SK-MEL-5 (cell line): ENCODE measurements around the gene TEAD1. TPM values are rescaled to one million over a fixed set of nuclear protein-coding genes. Genes with fewer than 3 reads are reported as not detected.

ENCODE experiments used
- DNase-seq: peaks from one replicate; pipeline ENCODE4 v3.0.0-alpha.2; 2016; ENCODE audit warnings: low read depth, low spot score
- in situ Hi-C: cut with HindIII; loops from 2 replicates; pipeline ENCODE4 v1.10.0; 2016; ENCODE audit warnings: low sequenced_read_pairs, high pct_unique_total_duplicates, low pct_unique_long_range_greater_than_20kb
- small RNA-seq, 2 experiments: library from RNA; depleted of rRNA; stranded (forward); fragments of <200 nt; gene quantifications; one replicate each; pipeline ENCODE3, GENCODE V24; 2014
- total RNA-seq: library from RNA; depleted of rRNA; stranded (reverse); fragments of >200 nt; shearing (Covaris generic); gene quantifications from 2 replicates; pipeline ENCODE4 v1.2.3, GENCODE V29; 2014

The TEAD1 gene
- total RNA-seq, 1 experiment from 2014 or later, result 55.0 TPM

DNA sequence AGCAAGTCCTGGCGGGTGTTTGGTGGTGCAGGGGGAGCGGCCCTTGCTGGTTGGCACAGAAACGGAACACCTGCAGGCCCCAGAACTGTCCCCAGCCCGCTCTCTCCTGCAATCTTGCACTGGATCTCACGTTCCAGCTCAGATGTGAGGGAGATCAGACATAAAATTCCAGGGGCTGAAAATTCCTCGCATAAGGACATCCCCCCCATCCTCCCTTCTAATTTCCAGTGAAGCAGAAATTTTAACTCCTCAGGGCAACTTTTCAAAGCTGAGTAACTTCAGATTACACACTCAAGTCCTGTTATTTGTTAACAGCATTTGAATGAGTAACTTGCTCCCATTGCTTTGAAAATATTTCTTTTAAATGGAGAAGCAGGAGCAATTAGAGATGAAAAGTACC, 294.6 kb downstream of the TEAD1 start:
- in situ Hi-C loops, result no loop called here
- no peak for DNase-seq

DNA sequence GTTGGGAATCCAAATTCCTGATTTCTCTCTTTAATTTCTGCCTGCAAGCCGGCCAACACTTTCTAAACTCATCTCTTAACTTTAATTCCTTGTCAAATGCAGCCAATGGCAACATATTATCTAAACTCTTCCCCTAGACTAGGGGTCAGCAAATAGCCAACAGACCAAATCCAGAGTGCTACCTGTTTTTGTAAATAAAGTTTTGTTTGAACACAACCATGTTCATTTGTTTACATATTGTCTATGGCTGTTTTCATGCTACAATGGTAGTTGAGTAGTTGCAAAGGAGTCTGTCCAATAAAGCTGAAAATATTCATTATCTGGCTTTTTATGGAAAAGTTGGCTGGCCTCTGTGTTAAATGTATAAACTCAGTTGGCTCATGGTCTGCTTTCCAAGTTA, 297.7 kb downstream of the TEAD1 start:
- in situ Hi-C loops, result no loop called here
- DNase-seq, result no peak

DNA sequence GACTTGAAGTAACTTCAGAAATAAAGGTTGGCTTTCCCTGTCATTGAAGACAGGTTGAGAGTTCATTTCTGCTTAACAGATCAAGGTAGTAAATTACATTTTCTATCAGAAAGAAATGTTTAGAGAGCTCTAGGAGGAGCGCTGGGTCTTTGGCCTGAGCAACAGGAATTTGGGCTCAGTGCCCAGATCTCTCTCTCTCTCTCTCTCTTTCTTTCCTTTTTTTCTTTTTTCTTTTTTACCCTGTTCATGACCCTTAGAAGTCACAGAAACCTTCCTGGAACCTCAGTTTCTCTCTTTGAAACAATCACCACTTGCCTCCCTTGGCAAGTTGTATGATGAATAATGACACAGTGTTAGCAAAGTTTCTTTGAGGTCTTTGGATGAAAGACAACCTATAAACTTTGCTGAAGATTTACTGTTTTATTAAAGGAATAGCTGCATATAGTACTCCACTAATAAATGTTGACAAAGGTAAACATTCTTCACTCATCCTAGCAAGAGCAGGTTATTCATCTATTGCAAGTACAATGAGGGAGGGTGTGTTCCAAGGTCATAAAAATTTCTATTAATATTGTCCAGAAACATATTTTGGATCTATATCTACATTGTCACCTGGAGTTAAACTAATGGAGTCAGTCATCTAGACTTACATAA, 299.4 kb downstream of the TEAD1 start:
- no peak for DNase-seq
- in situ Hi-C loops, result no loop called here

DNA sequence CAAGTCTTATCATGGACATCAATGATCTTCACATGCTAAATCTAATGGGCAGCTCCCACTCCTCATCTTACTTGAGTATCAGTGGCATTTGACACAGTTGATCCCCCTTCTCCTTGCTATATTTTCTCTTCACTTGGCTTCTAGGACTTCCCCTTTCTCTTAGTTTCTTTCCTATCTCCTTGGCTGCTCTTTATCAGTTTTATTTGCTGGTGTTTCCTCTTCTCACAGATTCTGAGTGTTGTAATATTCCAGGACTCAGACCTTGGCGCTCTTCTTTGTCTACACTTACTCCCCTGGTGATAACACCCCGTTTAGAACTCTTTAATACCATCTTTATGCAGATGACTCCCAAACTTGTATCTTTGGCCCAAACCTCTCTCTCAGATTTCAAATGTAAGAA, 301.0 kb downstream of the TEAD1 start:
- in situ Hi-C loops, result loop anchor here (25.0 kb wide), 1 partner anchor 187 kb away; no protein-coding TSS in a partner anchor

DNA sequence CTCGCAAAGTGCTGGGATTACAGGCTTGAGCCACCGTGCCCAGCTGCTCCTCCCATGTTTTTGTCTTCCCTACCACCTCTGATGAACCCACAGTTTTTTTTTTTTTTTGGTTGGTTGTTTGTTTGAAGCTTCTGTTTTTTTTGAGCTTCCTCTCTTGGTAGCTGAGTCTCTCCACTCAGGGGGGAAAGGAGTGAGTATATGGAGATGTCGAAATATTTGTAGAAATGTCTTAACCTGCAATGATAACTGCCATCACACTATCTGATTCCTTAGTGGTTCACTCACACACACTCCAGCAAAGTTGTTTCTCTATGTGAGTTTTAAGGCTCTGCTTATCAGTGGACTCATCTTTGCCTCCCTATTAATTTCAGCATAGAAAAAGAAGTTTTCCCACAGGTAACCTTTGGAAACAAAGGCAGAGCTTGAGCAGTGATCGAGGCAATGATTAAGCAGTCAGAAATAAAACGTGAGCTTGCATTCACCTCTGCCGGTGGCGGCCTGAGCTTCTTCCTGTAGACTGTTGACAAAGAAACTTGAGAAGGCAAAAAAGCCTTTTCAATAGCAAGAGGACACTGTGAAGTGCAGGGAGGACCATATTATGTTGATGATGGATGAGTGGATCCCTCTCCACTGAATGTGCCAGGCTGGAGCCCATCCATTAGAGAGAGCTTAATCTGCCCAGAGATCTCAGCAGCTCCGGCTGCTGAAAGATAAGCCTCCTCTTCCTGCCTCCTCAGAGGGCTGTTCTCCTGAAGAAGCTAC, 305.9 kb downstream of the TEAD1 start:
- DNase-seq, result no peak
- in situ Hi-C loops, result loop anchor here (25.0 kb wide), 1 partner anchor 182 kb away; no protein-coding TSS in a partner anchor

More for the DNA sequence above, 301.0 kb downstream of the TEAD1 start:
- no peak for DNase-seq

DNA sequence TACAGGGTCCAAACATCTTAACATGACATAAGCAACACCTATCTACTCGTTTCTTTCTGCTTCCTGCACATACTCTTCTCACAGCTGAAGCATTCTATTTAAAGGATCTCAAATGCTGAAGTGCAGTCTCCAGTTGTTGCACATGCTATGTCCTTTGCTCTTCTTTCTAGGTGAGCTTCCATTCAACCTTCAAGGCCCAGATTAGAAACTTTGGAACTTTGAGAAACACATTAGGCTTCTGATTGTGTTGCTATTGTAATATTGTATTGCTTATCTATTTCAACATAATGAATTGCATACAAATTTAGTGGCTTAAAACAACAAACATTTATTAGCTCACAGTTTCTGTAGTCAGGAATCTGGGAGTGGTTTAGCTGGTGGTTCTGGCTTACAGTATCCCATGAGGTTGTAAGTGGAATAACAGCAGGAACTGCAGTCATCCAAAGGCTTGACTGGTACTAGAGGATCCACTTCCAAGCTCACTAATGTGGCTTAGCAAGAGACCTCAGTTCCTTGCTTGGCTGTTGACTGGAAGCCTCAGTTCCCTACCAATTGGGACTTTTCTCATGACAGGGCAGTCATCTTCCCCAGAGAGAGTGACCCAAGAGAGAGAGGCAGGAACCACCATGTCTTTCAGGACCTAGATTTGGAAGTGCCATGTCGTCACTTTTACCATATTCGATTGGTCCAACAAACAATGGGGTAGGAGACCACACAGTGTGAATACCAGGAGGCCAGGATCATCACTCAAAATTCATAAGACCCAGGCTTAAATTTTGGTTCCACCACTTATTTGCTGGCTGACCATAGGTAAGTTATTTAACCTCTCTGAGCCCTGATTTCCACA, 307.7 kb downstream of the TEAD1 start:
- no peak for DNase-seq
- in situ Hi-C loops, result loop anchor here (25.0 kb wide), 1 partner anchor 180 kb away; no protein-coding TSS in a partner anchor

DNA sequence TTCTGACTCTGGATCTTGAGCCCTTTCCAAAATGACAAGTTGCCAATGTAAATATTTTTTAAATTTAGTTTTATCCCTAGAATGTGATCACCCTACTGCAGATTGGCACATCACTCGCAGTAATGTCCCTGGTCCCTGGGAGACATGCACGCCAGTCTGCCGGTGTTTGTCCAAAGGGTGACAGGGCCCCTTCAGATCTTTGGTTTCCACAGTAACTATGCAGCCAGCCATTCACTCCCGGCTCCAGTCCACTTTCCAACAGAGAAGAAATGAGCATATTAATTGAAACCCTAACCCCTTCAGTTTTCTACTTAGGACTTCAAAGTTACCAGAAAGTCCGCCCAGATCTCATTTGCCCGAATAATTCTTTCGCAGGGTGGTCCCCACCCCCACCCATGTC, 309.1 kb downstream of the TEAD1 start:
- in situ Hi-C loops, result loop anchor here (25.0 kb wide), 1 partner anchor 179 kb away; no protein-coding TSS in a partner anchor
- DNase-seq, result no peak

DNA sequence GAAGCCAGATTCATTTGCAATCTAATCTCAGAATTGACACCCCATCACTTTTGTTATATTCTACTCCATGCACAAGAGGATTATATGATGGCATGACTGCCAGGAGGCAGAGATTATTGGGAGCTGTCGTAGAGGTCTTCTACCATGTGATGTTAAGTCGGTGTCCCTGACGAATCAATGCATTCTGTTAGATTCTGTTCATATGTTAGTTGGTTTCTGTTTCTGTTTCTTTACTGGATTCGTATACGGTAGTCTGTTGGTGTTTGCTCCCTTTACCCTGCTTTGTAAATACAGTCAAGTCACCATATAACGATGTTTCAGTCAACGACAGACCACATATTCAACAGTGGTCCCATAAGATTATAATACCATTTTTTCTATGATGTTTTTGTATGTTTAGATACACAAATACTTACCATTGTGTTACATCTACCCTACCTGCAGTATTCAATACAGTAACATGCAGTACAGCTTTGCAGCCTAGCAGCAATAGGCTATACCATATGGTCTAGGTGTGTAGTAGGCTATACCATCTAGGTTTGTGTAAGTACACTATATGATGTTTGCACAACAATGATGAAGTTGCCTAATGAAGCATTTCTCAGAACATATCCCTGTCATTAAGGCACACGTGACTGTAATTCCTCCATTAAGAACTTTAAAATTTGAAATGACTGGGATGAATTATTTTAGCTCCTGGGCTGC, 312.1 kb downstream of the TEAD1 start:
- no peak for DNase-seq
- in situ Hi-C loops, result loop anchor here (25.0 kb wide), 1 partner anchor 176 kb away; no protein-coding TSS in a partner anchor

DNA sequence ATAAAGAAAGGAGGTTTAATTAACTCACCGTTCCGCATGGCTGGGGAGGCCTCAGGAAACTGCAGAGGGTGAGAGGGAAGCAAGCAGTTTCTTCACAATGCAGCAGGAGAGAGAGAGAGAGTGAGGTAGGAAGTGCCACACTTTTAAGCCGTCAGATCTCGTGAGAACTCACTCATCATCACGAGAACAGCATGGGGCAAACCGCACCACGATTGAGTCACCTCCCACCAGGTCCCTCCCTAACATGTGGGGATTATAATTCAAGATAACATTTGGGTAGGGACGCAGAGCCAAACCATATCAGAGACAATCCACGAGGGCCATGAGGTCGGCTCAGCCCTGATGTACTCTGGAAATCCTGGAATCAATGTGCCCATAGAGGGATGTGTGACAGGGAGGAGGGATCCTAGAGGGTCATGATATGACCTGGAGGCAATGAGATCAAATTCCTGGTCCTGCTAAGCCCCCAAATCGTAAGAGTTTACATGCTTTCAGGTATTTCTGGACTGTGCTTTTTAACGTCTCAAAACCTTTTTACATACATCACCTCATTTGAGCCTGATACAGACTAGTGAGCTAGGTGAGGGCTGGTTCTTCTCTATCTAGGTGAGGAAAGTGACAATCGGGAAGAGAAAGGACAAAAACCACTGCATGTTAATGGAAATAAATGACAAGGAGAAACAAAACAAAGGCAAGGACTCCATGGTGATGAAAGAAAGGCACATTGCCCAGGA, 315.4 kb downstream of the TEAD1 start:
- no peak for DNase-seq
- in situ Hi-C loops, result loop anchor here (25.0 kb wide), 1 partner anchor 173 kb away; no protein-coding TSS in a partner anchor

DNA sequence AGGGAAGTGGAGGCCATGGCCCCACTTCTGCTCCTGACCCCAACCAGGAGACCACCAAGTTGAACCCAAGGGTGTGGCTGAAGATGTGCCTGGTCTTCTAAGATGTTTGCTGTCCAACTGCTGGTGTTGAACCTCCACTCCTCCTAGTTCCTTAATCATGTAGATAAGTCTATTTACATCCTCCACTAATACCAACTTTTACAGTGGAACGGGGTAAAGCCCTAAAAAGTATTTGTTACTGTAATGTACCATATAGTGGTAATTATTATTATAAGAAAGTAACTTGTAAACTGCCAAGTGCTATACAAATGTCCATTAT, 315.9 kb downstream of the TEAD1 start:
- in situ Hi-C loops, result loop anchor here (25.0 kb wide), 1 partner anchor 172 kb away; no protein-coding TSS in a partner anchor
- DNase-seq, result no peak

DNA sequence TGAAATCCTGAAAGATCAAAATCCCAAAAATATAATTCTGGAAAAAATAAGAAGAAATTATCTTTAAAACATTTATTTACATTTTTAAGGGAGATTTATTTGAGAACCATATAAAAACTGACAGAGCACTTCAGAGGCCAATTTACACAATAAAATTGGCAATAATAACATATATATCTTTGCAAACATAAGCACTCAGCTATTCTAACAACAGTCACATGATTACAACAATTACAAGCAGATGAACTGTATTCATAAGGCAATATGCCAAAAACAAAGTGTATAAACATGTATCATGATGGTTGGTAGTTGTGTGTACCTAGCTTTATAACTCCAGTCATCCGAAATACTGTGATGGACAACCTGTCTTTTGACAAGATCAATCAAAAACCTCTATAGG, 317.2 kb downstream of the TEAD1 start:
- in situ Hi-C loops, result loop anchor here (25.0 kb wide), 1 partner anchor 171 kb away; no protein-coding TSS in a partner anchor
- DNase-seq, result no peak

DNA sequence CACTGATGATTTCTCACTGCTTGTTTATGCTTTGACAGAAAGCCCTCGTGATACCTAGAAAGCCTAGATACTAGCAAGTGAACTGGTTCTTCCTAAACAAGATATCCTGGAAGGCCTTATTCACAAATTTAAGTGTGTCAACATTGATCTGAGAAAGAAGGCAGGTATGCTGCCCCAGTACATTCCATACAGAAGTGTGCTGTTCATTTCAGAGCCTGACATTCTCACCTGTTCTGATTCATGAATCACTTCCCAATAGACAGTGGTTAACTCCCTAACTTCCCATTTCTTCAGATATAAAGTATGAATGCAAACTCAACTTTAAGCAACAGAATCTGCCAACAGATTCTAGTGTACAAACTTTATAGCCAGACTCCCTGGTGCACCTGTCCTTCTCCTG, 319.4 kb downstream of the TEAD1 start:
- in situ Hi-C loops, result loop anchor here (25.0 kb wide), 1 partner anchor 169 kb away; no protein-coding TSS in a partner anchor
- DNase-seq, result no peak

Small RNA genes within 50 kb of the gene (small RNA-seq; reads per million reads assigned to genes)
- 0 reads per million in 2 experiments for gene RF00424
